Spleen (tissue), 7 donors: ENCODE measurements around the gene TNFAIP2.

Source experiments
- CTCF ChIP-seq, 11 experiments: fragments of 200-600 bp in 7 of 11; fragments of 450-650 bp in 4 of 11; sonication (generic) in 4 of 11; IDR thresholded peaks in 8 of 11; conservative IDR thresholded peaks in 3 of 11; 1 replicate in 7 of 11; 2 replicates in 4 of 11; pipeline versions ENCODE4 v1.4.0 to v1.8.0; 2016 to 2021; ENCODE audit warnings: antibody characterized with exemption in 11 of 11, inconsistent platforms in 4 of 11, mild to moderate bottlenecking in 1 of 11
- POLR2A ChIP-seq, 3 donors: fragments of 450-650 bp; IDR thresholded peaks; one replicate each; pipeline ENCODE4 v1.5.1; 2017; ENCODE audit warnings: antibody characterized with exemption in 3 of 3, mild to moderate bottlenecking in 1 of 3
- POLR2AphosphoS5 ChIP-seq, 3 donors: sonication (generic); formaldehyde crosslinking; IDR thresholded peaks; one replicate each; pipeline ENCODE4 v1.5.1; 2017; ENCODE audit warnings: antibody characterized with exemption in 3 of 3
- donor health status: DM: no; HTN: no; CAD: no; lungs with moderate emphysema.
- donor health status: DM: no; HTN: no; CAD: no.
- donor health status: DM: no; HTN: no; CAD: no.

GRCh38 chr14:103172921-103173320 is 49.7 kb downstream of the TNFAIP2 start:
- TF ChIP-seq CTCF (IDR thresholded peaks at IDR 0.05 in 8 of 11, conservative IDR thresholded peaks at IDR 0.05 in 3 of 11) (no peak), POLR2A (IDR thresholded peaks at IDR 0.05) (no peak), POLR2AphosphoS5 (IDR thresholded peaks at IDR 0.05) (no peak)
